HEK293T (cell line): Measurements from ENCODE around the gene CUX1.

ENCODE experiments used
- ARNT ChIP-seq: fragments of 450-650 bp; IDR thresholded peaks from 2 replicates; pipeline ENCODE4 v1.6.1; 2017; ENCODE audit warnings: mild to moderate bottlenecking
- BHLHE40 ChIP-seq: fragments of 450-650 bp; IDR thresholded peaks from 2 replicates; pipeline ENCODE4 v1.6.1; 2016; ENCODE audit warnings: mild to moderate bottlenecking, moderate library complexity, borderline replicate concordance
- CTBP1 ChIP-seq: fragments of 450-650 bp; IDR thresholded peaks from 2 replicates; pipeline ENCODE4 v1.6.1; 2016; ENCODE audit warnings: borderline replicate concordance
- ELF4 ChIP-seq: fragments of 450-650 bp; IDR thresholded peaks from 2 replicates; pipeline ENCODE4 v1.6.1; 2017; ENCODE audit warnings: antibody characterized with exemption
- FOXA1 ChIP-seq: fragments of 450-650 bp; IDR thresholded peaks from 2 replicates; pipeline ENCODE4 v1.6.1; 2016; ENCODE audit warnings: mild to moderate bottlenecking
- FOXK2 ChIP-seq: fragments of 450-650 bp; IDR thresholded peaks from 2 replicates; pipeline ENCODE4 v1.6.1; 2016; ENCODE audit warnings: mild to moderate bottlenecking
- FOXM1 ChIP-seq: fragments of 450-650 bp; IDR thresholded peaks from 2 replicates; pipeline ENCODE4 v1.6.1; 2017; ENCODE audit warnings: mild to moderate bottlenecking, borderline replicate concordance
- HDGF ChIP-seq: fragments of 450-650 bp; IDR thresholded peaks from 2 replicates; pipeline ENCODE4 v1.6.1; 2017; ENCODE audit warnings: antibody characterized with exemption, borderline replicate concordance
- L3MBTL2 ChIP-seq: fragments of 450-650 bp; conservative IDR thresholded peaks from 2 replicates; pipeline ENCODE4 v1.6.1; 2016; ENCODE audit warnings: mild to moderate bottlenecking
- LEF1 ChIP-seq: fragments of 450-650 bp; IDR thresholded peaks from 2 replicates; pipeline ENCODE4 v1.6.1; 2017; ENCODE audit warnings: mild to moderate bottlenecking, borderline replicate concordance
- PKNOX1 ChIP-seq: fragments of 450-650 bp; IDR thresholded peaks from 2 replicates; pipeline ENCODE4 v1.6.1; 2016
- SP1 ChIP-seq: fragments of 450-650 bp; IDR thresholded peaks from 2 replicates; pipeline ENCODE4 v1.6.1; 2017
- SUZ12 ChIP-seq: fragments of 450-650 bp; IDR thresholded peaks from 2 replicates; pipeline ENCODE4 v1.6.1; 2016; ENCODE audit warnings: mild to moderate bottlenecking
- ZNF384 ChIP-seq: fragments of 450-650 bp; IDR thresholded peaks from 2 replicates; pipeline ENCODE4 v1.6.1; 2016

DNA sequence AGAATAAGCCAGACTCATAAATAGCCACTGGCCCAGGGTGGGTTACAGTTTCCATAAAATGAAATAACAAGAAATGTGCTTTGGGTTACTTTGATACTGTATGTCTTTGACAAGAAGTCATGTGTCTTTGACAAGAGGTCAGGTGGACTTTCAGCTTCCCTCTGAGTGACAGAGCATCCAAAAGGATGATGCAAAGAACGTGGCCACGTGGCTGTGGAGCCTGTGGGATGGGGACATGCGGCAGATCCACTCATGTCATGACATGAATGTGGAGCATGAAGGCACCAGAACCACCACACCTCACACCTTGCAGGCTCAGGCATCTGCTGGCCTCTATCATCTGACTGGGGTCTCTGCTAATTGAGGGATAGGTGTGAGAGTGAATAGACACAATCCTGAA is 37.1 kb upstream of the CUX1 start:
- TF ChIP-seq SP1 (no peak), PKNOX1 (no peak), FOXA1 (no peak), SUZ12 (no peak), ARNT (no peak), L3MBTL2 (no peak), CTBP1 (no peak), ELF4 (no peak), BHLHE40 (no peak), HDGF (no peak), FOXK2 (no peak), ZNF384 (no peak), LEF1 (no peak), FOXM1 (no peak)
